ENCODE results near the gene CTNND2.

GRCh38 chr5:11355491-11355890, 548.8 kb downstream of the CTNND2 start:
- TF ChIP-seq CTCF (conservative IDR thresholded peaks at IDR 0.05) (no peak), ZFX (IDR thresholded peaks at IDR 0.05) (no peak)

All from C4-2B (cell line).